Measurements from ENCODE around the gene RARRES2.
"Not testable (repeated sequence)": the region's sequence is repeated elsewhere in the genome, so short reads cannot be mapped to it uniquely, and the experiment has no call there.

Gene RARRES2

GRCh38 chr7:150388306-150388705 lies 46.9 kb upstream of the RARRES2 start:
- no peaks in the 10 kb centered on the region for H3K27me3 ChIP-seq (ENCODE audit: insufficient read depth, poor library complexity, severe bottlenecking)
- H3K27ac ChIP-seq (ENCODE audit: poor library complexity, severe bottlenecking) = no peak overlapping the region
- H3K36me3 ChIP-seq (ENCODE audit: low read depth) = peaks cover 15% of the 10 kb centered on the region
- DNase-seq (ENCODE audit: low spot score) = no peak
- no peak overlapping the region for H3K4me3 ChIP-seq (ENCODE audit: severe bottlenecking)
- no peak for ATAC-seq (ENCODE audit: low read depth)
- no peaks in the 10 kb centered on the region for H3K9me3 ChIP-seq (ENCODE audit: severe bottlenecking)
- no peaks in the 10 kb centered on the region for H3K4me1 ChIP-seq (ENCODE audit: insufficient read depth, poor library complexity, severe bottlenecking)
- no peak for TF ChIP-seq CTCF (IDR thresholded peaks at IDR 0.05; ENCODE audit: poor library complexity, severe bottlenecking)

- H3K27me3 ChIP-seq (ENCODE audit: insufficient read depth, poor library complexity, severe bottlenecking); ATAC-seq (ENCODE audit: low read depth); DNase-seq (ENCODE audit: low spot score); H3K27ac ChIP-seq (ENCODE audit: poor library complexity, severe bottlenecking); H3K9me3 ChIP-seq (ENCODE audit: severe bottlenecking); H3K4me3 ChIP-seq (ENCODE audit: severe bottlenecking); H3K4me1 ChIP-seq (ENCODE audit: insufficient read depth, poor library complexity, severe bottlenecking): not testable (repeated sequence)
- H3K36me3 ChIP-seq (ENCODE audit: low read depth) = peaks cover 15% of the 10 kb centered on the region
Measured at GRCh38 chr7:150385884-150386283, 44.5 kb upstream of the RARRES2 start.

GRCh38 chr7:150385302-150385723 lies 43.9 kb upstream of the RARRES2 start:
- TF ChIP-seq CTCF (IDR thresholded peaks at IDR 0.05; ENCODE audit: poor library complexity, severe bottlenecking) = no peak
- Histone ChIP-seq H3K27me3 (ENCODE audit: insufficient read depth, poor library complexity, severe bottlenecking) (no peaks in the 10 kb centered on the region), H3K9me3 (ENCODE audit: severe bottlenecking) (no peaks in the 10 kb centered on the region), H3K36me3 (ENCODE audit: low read depth) (peaks cover 10% of the 10 kb centered on the region), H3K27ac (ENCODE audit: poor library complexity, severe bottlenecking) (no peak overlapping the region), H3K4me1 (ENCODE audit: insufficient read depth, poor library complexity, severe bottlenecking) (peaks cover 7% of the 10 kb centered on the region), H3K4me3 (ENCODE audit: severe bottlenecking) (no peak overlapping the region)
- DNase-seq (ENCODE audit: low spot score) = no peak
- no peak for ATAC-seq (ENCODE audit: low read depth)

GRCh38 chr7:150384406-150385301 lies 43.2 kb upstream of the RARRES2 start:
- ATAC-seq (ENCODE audit: low read depth) = no peak
- H3K4me1 ChIP-seq (ENCODE audit: insufficient read depth, poor library complexity, severe bottlenecking) = peaks cover 11% of the 10 kb centered on the region
- no peaks in the 10 kb centered on the region for H3K9me3 ChIP-seq (ENCODE audit: severe bottlenecking)
- no peaks in the 10 kb centered on the region for H3K27me3 ChIP-seq (ENCODE audit: insufficient read depth, poor library complexity, severe bottlenecking)
- H3K27ac ChIP-seq (ENCODE audit: poor library complexity, severe bottlenecking) = no peak overlapping the region
- no peak overlapping the region for H3K4me3 ChIP-seq (ENCODE audit: severe bottlenecking)
- no peak for DNase-seq (ENCODE audit: low spot score)
- H3K36me3 ChIP-seq (ENCODE audit: low read depth) = peaks cover 10% of the 10 kb centered on the region
- no peak for TF ChIP-seq CTCF (IDR thresholded peaks at IDR 0.05; ENCODE audit: poor library complexity, severe bottlenecking)

- no peak for TF ChIP-seq CTCF (IDR thresholded peaks at IDR 0.05; ENCODE audit: poor library complexity, severe bottlenecking)
- Histone ChIP-seq H3K4me3 (ENCODE audit: severe bottlenecking) (no peak overlapping the region), H3K4me1 (ENCODE audit: insufficient read depth, poor library complexity, severe bottlenecking) (peaks cover 11% of the 10 kb centered on the region), H3K9me3 (ENCODE audit: severe bottlenecking) (no peaks in the 10 kb centered on the region), H3K36me3 (ENCODE audit: low read depth) (peaks cover 10% of the 10 kb centered on the region; the same call in 1 of the 2 replicates), H3K27ac (ENCODE audit: poor library complexity, severe bottlenecking) (no peak overlapping the region), H3K27me3 (ENCODE audit: insufficient read depth, poor library complexity, severe bottlenecking) (no peaks in the 10 kb centered on the region)
- no peak for ATAC-seq (ENCODE audit: low read depth)
- DNase-seq (ENCODE audit: low spot score) = no peak
Measured at GRCh38 chr7:150383710-150384397, 42.4 kb upstream of the RARRES2 start.
